ENCODE results near the gene PGGHG.
"Not testable (repeated sequence)": the region's sequence is repeated elsewhere in the genome, so short reads cannot be mapped to it uniquely, and the experiment has no call there.

PGGHG gene

DNA sequence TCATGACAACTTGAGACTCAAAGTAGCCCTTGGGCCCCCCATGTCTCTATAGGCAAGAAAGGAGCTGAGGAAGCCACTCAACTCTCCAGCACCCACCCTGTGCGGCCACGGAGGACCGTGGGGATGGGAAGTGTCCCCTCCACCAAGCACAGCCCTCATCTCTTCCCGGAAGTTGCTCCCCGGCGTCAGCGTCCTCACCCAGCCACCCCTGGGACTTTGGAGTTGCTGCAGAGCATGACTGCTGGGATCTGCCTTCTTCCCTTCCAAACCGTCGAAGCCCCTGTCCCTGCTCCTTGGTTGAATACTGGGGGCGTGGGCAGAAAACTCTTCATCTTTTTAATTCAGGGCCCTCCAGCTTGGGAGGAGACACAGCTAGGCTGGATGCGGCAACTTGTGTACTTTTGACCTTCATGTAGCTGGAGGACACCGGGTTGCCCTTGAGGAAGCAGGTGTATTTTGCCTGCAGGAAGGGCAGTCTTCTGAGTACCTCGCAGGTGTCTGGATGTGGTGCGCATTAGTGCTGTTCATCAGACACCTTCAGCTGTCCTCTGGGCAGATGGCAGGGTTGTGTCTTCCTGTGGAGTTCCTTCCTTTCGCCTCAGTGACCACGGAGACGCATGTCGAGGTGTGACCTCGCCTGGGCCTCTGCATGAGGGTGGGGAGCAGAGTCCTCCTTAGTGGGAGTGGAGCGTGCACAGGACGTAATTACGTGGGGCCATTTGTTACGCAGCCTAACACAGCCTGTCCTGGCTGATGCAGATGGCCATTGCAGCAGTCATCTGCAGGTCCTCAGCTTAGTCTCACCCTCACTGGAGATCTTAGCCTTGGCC, 43.9 kb downstream of the PGGHG start:
- no peak for FAIRE-seq

DNA sequence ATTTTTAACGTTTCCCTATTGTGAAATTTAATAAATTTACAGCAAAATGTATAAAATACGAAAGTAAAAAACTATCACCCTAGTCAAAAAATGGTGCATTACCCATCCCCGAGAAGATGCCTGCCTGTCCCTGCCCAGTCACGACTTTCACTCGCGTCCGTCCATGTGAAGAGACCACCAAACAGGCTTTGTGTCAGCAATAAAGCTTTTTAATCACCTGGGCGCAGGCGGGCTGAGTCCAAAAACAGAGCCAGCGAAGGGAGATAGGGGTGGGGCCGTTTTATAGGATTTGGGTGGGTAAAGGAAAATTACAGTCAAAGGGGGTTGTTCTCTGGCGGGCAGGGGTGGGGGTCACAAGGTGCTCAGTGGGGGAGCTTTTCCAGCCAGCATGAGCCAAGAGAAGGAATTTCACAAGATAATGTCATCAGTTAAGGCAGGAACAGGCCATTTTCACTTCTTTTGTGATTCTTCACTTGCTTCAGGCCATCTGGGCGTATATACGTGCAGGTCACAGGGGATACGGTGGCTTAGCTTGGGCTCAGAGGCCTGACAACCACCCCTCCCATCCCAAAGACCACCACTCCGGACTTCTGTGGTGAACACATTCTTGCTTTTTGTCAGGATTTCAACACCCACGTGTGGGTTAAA, 44.8 kb downstream of the PGGHG start:
- not testable (repeated sequence) for FAIRE-seq

DNA sequence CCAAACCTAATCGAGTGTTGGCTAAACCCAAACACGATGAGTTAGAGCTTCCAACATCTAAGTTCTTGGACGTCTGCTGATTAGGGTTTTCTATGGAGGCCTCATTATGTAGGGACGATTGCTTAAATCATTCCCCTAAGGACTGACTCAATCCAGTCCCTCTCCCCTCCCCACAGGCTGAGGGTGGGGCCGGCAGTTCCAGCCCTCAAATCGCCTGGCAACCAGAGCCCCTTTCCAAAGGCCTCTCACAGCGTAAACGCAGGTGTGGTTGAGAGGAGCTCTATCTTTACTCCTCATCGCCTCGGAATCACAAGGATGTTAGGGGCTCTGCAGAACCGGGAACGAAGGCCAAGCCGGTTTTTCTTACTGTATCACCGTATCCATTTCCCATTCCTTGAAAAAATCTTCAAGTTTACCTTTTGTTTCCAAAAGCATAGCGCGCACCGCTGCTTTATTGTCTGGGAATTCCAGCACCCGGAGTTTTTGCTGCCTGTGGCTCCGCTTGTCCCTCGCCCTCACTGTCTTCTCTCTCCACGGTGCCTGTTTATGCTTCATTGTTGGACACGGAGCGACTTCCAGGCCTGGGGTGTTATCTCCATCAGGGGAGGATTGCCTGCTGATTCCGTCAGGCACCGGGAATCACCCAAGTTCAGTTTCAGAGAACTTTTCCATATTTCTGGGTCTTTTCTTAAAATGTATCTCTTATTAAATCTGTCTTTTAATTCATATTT, 45.5 kb downstream of the PGGHG start:
- no peak for FAIRE-seq

DNA sequence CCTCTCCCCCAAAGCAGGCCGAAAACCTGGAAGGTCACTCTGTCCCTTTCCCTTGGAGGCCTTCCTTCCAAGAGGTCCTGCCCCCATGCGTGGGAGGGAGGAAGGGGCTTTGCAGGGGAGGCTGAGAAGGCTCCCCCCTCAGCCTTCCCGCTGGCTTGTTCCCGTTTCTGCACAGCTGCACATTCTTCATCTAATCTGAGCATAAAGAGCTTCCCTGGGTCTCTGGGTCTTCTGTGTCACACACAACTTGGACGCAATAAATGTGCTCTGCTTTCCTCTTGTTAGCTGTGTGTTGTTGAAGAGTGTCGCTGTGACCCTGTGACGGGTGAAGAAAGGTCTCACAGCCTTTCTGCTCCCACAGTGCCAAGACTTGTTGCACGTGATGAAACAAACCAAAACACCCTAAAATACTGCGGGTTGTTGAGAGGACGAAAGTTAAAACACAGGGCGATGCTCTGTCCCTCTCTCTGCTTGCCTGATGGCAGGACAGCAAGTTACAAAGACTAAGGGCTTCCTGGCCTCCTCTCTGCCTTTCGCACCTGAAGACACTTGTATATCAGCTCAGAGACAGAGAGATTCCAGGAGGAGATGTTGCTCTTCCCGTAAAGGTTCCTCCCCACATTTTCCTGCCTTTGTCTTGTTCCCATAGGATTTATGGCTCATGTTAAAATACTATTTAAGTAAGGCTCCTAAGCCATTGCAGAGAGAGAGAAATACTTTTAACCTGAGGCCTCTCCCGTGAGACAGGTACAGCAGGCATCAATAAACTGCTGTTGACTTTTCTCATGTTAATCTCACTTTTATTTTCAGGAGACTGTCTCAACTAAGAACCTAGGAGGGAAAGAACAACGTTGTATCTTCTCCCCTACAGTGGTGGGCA, 47.1 kb downstream of the PGGHG start:
- no peak for FAIRE-seq

DNA sequence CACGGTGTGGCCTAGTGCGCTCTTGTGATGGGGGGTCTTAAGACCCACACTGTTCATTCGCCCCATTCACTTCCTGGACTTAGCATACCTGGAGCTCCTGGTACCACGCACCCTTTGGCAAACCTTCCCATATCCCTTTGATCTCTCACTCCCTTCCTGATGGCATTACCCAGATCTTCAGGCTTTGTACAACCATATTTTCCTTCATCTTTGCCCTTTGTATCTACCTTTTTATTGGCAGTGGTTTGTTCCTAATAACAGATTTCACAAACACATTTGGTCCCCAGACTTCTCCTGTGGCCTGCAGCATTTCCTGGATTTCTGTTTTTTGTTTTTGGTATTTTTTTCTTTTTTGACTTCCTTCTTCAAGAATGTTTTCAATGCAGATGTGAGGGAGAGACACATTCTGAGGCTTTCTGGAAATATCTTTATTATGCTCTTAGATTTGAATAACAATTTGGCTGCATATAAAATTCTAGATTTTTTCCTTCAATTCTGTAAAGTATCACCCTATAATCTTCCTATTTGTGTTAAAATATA, 47.8 kb downstream of the PGGHG start:
- no peak for FAIRE-seq

- FAIRE-seq = no peak
These were observed 48.8 kb downstream of the PGGHG start for GRCh38 chr11:337711-338110.

GRCh38 chr11:339963-340362, 51.0 kb downstream of the PGGHG start:
- no peak for FAIRE-seq

- FAIRE-seq = no peak
These were observed 51.9 kb downstream of the PGGHG start for GRCh38 chr11:340539-341512.

DNA sequence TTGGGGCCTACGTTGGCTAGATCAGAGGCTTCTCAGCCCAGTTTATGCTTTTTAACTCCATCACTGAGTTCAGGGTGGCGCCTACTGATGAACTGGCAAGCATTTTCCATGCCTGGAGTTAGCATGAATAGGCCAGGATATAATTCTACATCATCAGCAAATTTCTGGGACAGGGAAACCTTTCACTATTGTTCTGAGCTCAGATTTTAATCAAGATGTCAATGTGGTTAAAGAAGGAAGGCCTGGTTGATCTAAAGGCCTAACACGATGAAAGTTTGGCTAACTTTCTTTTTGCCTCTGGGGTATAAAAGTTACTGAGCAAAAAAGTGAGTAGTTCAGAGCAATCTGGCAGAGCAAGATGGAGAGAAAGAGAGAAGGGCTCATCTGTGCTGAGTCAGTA, 53.4 kb downstream of the PGGHG start:
- FAIRE-seq = no peak

DNA sequence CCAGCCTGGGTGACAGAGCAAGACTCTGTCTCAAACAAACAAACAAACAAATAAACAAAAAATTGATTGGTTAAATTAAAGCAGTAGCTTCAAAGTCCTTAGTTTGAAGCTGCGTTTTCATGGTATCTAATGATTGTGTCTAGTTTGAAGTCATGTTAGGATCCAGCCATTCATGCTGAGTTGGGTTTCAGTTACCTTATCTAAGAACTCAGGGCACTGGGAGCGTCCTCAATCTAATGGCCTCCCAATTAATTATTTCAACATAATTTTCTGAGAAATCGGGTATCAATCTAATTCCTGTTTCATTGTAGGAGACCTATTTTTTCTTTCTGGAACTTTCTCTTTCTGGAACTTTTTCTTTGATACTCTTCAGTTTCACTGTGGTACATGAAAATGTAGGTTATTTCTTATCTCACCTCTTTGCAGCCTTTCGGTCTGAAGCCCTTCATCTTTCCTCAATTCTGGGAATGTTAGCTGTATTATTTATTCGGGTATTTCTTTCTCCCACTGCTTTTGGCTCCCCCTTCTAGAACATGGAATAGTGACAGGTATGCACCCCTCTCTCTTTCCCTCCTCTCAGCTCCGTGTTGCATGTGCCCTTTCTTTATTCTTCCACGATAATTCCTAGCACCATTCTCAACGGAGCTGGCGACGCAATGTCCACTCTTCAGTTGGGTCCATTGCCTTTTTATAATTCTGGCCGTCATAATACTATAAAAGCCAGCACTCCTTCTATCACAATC, 56.1 kb downstream of the PGGHG start:
- FAIRE-seq = no peak

Measured in TTC549 (cell line).